NCI-H1436 (cell line): ENCODE measurements around the gene PYGL.
A peak's percentile ranks its signal among the peaks of the same experiment; 100 is the strongest.
"Not testable (repeated sequence)": the region's sequence is repeated elsewhere in the genome, so short reads cannot be mapped to it uniquely, and the experiment has no call there.

ENCODE experiments used
- DNase-seq: peaks from one replicate; lab custom pipeline; 2025; lab: John Stamatoyannopoulos, UW

Gene PYGL

DNA sequence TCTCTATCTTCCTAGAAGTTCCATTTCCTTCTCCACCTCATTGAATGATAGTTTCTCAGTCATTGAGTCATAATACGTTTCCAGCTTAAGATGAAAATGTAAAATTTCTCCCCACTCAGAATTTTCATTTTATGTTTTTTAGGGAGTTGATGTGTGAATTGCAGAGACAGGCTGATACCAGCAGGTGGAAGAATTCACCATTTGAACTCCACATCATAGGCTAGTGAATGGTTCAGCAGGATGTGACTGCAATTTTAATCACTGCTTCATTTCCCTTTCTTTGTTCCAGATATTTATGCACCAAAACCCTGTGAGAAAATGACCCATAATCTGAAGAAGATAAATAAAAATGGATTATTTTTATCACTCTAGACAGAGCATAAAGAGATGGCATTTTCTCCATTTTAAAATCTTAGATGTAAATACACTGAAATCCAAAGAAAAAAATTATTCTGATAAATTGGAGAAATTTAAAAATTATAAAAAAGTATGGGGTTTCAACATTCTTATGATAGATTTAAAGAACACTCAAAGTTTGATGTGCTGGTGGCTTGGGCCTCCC lies 10.6 kb upstream of the PYGL start:
- peak; percentile 19 for DNase-seq

DNA sequence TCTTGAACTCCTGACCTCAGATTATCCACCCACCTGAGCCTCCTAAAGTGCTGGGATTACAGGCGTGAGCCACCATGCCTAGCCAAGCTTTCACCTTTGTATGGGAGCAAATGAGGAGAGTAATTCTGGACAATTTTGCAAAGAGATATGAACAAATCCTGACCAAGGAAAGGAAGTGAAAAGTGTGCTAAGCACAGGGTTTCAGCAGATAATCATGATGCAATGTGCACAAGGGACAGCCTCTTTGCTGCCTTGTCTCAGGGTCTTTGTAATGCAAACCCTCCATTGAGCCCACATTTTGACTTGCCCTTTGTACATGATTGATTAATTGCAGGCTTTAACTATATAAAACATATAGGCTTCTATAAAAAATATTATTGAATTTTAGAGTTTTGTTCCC lies 9.2 kb upstream of the PYGL start:
- no peak for DNase-seq

DNA sequence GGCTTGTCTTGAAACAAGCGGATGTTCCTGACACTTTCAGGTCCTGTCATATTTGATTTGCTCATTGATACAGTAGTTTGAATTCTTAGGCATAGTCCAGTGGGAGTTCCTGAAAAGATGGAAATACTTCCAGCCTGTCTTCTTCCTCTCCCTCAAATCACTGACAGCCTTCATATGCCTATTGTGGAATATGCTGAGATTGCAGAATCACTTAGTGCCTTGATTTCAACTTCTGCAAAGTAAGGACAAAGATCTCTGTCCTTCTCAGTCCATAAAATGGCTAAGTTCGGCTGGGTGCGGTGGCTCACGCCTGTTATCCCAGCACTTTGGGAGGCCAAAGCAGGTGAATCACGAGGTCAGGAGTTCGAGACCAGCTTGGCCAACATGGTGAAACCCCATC lies 6.7 kb upstream of the PYGL start:
- DNase-seq = no peak

DNA sequence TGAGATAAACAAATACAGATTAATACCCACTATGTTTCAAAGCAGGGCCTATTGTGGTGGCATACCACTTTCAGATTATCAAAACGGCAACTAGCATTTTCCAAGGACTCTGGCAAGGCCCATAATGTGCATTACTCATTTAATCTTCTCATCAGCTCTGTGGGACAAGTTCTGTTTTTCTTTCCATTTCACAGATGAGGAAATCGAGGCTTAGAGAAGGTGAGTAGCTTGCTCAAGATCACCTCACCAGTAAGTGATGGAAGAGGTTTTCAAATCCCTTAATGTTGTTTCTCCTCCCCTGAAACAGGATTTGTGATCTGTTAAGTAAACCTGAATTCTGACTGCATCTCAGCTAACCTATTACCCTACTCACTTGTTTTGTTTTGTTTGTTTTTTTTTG lies 3.9 kb upstream of the PYGL start:
- DNase-seq = no peak

DNA sequence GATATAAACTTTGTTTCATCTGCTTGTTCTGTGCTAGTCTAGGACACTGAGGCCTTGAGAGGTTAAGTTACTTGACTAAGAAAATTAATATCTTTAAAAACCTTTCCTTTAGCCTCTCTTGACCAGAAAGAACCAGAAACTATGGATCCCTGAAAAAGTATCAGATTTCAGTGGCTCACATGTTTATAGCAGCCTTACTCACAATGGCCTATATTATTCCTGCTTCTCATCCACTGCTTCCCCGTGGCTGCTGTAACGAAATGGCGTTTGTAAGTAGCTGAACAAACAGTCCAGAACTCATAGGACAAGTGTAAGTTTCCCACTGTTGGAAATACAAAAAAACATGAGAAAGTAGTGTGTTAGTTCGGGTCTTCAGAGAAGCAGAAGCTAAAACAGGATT lies 3.2 kb upstream of the PYGL start:
- DNase-seq = no peak

DNA sequence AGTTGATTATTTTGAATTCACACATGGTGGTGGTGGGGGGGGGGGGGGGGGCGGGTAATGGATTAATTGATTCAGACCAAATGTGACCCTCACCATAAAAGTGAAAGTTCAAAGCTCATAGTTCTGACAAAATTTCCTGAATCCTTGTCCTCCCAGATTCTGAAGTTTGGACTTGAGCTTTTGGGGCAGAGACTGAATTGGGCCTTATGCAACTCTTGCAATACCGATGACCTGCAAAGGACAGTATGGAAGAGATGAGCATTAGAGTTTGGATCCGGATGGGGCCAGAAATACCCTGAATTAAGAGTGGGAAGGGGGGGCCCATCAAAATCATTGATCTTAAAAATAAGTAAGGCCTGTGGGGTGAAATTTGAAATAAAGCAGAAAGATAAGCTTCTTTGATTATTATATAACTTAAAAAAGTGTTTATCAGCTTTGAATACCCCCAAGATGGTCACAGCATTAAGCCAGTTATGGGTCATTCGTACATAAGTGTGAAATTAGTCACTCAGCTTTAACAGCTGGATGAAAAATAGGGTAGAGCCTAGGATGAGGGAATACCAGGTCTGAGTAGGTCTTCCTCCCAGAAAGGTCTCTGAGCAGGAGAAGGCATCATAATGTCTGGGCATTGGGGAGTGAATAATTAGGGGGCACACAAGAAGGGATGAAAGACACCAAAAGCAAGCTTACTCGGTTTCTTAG lies 2.1 kb upstream of the PYGL start:
- DNase-seq = no peak

DNA sequence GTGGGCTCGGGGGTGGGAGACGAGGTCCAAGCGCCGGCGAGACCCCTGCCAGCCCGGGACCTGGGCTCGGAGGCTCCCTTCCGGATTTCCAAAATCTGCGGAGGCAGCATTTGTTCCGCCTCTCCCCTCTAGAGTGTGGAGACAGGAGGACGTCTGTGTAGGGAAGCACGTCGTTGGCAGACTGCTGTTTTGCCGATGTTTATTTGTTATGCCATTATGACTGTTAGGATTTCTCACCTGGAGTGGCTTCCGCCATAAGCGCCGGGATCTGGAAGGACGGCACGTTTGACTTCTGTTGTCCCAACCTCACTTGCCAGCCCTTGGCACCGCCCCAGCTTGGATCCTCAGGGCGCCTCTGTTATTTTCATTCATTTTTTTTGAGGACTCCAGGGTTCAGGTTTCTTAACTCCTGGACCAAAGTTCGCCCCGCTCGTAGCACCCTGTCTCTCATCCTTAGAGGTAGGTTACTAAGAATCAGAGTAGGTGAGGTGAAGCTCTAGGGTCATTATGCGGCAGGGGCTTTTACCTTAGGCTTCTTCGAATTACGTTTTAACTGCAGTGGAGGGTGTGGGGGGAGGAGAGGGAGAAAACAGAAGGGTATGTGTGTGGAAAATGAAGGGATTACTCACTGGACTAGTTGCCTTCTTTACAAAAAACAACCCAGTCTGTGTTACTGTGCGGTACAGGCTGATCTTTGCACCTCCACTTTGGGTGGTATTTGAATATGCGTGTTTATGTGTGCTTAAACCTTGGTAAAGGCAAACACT lies 547 bp upstream of the PYGL start:
- no peak for DNase-seq

DNA sequence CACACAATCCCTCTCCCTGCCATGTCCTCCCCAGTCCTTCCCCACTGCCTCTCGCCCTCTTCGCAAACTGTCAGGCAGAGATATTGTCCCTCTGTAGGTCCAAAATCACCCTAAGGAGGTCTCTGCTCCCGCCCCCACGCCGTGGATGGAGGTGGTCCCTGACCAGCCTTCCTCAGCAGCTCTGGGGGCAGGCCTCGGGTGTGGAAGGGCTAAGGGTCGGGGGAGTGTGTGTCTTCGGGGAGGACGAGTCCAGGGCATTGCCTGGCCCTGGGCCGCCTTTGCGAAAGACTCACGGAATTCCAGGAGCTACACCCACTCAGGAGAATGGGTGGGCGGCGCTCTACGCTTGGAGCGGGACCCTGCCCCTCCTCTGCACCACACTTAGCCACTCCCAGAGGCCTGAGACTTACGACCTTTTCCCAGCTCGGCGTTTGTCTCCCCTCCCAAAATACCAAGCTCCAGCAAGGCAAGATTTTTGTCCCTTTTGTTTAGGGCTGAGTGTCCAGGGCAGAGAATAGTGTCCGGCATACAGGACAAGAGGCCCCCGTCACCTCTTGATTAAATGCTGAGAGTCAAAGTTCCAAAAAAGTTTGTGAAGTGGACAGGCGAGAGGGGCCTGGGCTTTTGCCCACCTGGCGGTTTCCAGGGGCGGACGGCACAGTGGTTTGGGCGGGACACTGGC lies 881 bp downstream of the PYGL start:
- no peak for DNase-seq

DNA sequence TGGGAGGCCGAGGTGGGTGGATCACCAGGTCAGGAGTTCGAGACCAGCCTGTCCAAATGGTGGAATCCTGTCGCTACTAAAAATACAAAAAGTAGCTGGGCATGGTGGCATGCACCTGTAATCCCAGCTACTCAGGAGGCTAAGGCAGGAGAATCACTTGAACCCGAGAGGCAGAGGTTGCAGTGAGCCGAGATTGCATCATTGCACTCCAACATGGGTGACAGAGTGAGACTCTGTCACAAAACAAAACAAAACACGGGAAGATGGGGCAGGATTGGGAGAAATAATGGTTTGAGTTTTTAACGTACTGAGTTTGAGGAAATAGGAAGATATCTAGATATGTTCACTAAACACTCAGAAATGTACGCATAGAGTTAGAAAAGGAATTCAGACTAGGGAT lies 2.6 kb downstream of the PYGL start:
- not testable (repeated sequence) for DNase-seq

DNA sequence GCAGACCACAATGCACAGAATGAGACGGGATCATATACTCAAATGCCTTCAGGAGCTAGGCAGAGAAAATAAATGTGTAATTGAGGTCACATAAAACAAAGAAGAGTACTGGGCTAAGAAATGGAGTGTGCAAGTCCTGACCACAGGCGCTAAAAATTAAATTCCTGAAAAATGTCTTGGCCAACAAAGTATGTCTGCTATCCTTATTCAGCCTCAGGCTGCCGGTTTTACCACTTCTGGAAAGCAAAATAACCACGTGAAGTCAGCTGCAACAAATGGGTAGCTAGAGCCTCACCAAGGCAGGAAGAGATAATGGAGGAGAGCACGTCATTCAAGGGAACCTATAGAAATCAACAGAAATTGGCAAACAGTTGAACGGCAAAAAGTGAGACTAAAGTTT lies 3.1 kb downstream of the PYGL start:
- no peak for DNase-seq

DNA sequence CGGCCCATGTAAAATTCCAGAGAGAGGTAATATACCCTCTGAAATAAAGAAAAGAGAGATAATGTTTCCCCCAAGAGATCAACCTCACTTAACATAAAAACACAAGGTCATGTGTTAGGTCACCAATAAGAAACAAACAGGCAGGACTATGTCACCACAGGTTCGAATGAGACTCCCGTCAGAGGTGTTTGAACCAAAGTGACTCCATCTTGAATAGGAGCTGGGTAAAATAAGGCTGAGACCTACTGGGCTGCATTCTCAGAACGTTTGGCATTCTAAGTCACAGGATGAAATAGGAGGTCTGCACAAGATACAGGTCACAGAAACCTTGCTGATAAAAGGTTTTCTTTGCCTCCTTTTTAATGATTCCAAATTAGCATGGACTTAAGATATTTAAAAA lies 6.5 kb downstream of the PYGL start:
- no peak for DNase-seq

DNA sequence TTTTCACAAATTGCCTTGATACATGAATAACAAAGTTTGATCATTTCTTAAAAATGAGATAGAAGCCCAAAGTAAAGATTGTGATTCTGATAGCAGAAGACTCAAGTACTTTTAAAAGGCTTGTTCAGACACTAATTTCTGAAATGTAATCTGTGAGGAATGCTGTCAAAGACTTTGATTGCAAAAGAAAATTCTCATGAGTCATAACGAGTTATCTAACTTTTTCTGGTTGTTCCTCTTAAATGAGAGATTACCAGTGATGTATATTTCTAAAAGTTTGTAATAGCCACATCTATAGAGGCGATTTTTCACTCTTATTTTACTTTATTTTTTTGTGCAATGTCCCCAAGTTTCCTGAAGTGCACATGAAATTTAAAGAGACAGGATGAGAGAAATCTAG lies 7.0 kb downstream of the PYGL start:
- no peak for DNase-seq

DNA sequence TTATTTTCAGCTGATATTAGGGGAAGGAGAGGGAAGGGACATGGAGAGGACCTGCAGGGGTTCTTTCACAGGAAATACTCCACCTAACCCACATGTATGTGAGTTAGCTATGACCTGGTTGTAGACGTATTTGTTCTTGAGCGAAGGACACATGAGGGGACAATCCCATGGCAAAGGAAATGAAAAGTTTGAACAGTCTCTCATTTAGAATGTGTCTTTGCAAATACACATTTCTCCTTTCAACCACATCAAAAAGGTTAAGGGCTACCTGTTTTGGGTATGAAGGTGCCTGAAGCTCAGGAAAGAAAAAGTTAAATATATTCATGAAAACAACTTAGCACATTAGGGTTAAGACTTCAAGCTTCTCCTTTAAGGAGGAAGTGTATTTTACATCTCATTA lies 7.4 kb downstream of the PYGL start:
- DNase-seq = no peak

DNA sequence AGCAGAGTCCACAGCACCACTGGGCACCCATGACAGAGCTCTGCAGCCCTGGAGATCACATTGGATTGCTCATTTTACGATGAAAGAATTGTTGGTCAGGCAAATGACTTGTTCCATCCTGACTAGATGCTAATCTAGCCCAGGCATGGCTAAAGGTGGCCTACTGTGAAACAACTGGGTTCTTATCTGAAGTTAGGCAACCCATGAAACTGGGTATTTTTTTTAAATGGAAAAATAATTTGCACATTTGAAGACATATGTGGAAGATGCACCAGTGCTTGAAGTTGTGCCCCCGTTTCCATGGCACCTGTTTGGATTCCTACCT lies 8.3 kb downstream of the PYGL start:
- DNase-seq = no peak

DNA sequence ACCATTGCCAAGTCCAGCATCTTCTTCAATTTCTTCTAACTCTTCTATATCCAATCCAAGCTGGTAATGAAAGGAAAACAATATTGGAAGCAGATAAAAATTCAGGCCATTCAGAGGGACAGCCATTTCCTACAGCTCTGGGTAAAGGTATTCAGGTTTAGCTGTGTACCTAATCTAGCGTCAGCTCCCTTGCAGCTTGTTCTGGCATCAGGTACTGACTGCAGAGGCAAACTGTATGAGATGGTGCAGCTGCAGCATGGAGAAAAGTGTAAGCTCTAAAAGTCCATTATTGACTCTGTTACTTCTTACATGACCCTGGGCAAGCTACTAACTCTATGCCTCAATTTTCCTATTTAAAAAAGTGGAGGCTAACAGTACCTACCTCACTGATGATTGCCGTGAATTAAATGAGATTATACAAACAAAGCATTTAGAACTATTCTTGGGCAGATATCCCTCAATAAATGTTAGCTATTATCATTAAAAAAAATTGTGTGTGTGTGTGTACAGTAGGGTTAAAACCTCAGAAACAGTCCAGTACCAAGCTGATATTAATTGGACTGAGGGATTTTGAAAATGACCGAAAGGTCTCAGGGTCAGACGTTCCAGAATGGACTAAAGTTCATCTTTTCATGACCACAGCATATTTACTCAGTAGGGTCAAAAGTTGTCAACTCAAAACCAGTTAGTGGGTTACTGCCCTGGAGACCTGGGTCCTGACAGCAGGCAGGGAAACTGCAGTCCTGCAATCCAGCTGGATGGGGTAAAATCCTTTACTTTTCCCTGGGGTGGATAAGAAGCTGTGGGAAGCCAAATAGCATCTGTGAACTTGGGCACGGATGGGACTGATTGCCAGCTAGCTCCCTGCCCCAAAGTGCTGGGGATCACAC lies 8.9 kb downstream of the PYGL start:
- DNase-seq = no peak

DNA sequence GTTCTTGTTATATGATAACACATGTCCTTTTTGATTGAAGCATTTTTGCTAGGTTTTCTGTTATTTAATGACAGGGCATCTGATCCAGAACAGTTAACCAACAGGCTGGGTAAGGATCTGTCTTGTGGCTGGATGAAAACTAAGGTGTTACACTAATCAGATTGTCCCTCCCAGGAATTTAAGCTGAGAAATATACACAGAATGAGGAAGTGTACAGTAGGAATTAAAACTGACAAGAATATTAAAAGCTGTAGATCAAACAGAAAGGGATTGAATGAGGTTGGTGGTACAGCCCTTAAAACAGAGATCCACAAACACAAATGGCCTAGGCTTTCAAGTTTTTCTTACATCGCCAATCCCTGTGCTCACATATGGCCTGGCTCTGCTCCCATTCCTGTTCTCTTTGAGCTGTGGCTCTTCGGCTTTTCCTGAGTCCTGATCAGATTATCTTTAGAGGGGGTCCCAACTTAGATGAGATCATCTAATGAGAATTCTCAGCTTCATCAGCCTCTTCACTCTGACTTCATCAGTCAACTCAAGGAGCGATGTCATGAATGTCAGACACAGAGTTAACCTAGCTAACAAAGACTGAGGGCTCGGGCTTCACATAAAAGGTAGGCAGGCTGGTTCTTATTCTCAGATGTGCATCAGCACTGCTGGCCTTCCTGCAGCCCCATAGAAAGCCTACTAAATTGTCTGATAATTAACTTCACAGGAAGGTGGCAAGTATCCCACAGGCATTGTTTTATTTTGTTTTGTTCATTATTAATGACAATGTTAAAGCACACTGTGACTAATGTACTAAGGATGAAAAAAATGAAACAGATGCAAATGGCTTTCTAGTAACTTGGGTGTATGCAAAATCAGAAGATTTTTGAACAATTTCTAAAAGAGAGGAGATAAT lies 11.4 kb downstream of the PYGL start:
- no peak for DNase-seq

DNA sequence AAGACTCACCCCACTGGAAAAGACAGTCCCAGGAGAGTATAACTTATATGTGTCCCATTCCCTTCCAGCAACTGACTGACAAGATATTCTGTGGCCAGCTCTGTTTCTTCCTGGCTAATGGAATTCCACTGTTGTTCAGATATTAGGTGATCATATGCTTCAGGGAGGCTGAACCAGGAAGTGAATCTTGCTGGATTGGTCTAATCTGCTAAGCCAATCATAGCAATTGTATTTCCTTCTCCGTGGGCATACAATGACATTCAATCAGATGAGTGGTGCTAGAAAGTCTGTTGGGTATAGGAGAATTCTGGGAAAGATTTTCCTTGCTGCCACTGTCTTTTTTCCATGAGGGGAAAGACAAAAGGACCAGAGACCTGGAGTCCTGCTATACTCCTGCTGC lies 12.1 kb downstream of the PYGL start:
- DNase-seq = no peak

DNA sequence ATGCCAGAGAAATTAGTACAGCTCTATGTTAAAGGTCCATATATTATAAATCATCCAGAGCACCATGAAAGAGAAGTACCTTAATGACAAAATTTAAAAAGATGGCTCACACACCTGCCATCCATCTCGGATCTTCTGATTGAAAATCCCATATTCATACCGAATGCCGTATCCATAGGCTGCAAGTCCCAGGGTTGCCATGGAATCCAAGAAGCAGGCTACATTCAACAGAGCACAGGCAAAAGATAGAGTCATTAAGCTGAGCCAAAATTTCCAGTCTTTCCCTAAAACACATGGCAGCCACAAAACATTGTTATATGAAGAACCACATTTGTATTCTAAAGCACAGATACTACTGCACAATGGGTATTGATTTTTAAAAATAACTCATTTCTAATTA lies 12.7 kb downstream of the PYGL start:
- DNase-seq = no peak

DNA sequence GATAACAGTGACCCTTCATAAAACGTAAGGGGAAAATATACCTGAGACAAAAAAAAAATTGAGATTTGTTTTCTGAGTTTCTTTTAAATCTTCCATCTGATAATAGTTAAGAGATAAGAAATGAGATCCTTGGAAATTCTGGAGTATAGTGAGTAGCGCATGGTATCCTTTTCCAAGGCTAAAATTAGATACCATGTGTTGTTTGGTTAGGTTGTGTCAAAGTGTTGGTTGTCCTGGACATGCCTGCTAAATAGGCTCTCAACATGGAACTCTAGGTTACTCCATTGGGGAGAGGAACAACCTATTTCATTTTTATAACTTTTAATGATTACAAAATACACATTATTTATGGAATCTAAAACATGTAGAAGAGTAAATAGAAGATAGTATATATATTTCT lies 14.8 kb downstream of the PYGL start:
- no peak for DNase-seq

DNA sequence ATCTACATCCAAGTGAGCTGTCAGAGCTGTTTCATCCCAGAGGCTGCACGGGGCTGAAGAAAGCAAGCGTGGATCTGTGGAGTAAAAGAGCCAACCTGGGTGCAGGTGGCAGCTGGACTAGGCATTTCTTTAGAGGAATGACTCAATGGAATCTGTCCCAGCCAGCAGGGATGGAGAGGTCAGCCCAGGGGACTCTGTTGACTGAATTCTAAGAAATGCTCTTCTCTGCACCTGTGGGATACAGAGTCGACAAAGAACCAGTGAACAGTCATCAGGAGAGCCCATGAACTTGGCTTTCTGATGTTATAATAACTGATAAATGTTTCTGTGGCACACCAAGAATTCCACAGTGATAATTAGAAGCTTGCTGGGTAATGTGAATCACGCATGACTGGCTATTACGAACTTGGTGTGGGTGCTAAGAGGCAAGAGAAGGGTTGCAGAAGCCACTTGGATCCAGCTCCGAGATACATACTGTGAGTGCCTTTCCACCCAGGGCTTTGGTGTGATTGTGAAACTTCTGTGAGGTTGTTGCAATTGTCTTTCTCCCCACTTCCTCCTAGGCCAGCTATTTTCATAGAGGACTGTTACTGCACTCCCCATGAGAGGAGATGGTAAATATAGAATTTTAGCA lies 16.2 kb downstream of the PYGL start:
- no peak for DNase-seq
